ENCODE measurements around the gene ZBTB38. TPM values are rescaled to one million over a fixed set of nuclear protein-coding genes. Genes with fewer than 3 reads are reported as not detected.

ZBTB38 gene
- total RNA-seq, 1 donor from 2014 or later, result 9.3 TPM

DNA sequence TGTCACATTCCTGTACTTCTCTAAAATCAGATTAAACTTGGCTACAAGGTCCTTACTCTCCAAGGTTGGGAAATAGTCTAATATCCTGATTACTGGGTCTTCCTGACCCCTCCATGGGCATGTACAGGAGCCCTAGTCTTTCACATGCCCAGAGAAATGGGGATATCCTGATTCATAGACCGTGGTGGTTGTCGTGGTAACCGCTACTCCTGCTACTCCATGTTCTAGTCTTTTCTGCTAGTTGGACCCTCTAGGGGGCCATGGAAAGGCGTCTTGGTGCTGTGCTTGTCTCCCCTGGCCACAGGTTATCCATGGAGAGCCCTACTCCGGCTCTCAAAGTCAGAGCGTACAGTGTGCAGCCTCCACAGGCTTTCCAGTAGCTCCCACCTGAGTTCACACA lies 13.1 kb upstream of the ZBTB38 start:
- Mint-ChIP-seq H3K9me3 (ENCODE audit: unreplicated experiment) (peaks cover 1% of the 10 kb centered on the region), H3K27me3 (ENCODE audit: unreplicated experiment) (peaks cover 6% of the 10 kb centered on the region), H3K4me3 (ENCODE audit: unreplicated experiment) (peak overlapping the region; percentile 24), H3K4me1 (ENCODE audit: low read depth, unreplicated experiment) (peaks cover 10% of the 10 kb centered on the region), H3K36me3 (ENCODE audit: unreplicated experiment) (no peaks in the 10 kb centered on the region), H3K27ac (ENCODE audit: unreplicated experiment) (peak overlapping the region; percentile 88)
- TF ChIP-seq, protein P1, sequence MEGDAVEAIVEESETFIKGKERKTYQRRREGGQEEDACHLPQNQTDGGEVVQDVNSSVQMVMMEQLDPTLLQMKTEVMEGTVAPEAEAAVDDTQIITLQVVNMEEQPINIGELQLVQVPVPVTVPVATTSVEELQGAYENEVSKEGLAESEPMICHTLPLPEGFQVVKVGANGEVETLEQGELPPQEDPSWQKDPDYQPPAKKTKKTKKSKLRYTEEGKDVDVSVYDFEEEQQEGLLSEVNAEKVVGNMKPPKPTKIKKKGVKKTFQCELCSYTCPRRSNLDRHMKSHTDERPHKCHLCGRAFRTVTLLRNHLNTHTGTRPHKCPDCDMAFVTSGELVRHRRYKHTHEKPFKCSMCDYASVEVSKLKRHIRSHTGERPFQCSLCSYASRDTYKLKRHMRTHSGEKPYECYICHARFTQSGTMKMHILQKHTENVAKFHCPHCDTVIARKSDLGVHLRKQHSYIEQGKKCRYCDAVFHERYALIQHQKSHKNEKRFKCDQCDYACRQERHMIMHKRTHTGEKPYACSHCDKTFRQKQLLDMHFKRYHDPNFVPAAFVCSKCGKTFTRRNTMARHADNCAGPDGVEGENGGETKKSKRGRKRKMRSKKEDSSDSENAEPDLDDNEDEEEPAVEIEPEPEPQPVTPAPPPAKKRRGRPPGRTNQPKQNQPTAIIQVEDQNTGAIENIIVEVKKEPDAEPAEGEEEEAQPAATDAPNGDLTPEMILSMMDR (IDR thresholded peaks at IDR 0.05; ENCODE audit: partially characterized antibody, unreplicated experiment), result no peak
- peak; percentile 29 for DNase-seq

DNA sequence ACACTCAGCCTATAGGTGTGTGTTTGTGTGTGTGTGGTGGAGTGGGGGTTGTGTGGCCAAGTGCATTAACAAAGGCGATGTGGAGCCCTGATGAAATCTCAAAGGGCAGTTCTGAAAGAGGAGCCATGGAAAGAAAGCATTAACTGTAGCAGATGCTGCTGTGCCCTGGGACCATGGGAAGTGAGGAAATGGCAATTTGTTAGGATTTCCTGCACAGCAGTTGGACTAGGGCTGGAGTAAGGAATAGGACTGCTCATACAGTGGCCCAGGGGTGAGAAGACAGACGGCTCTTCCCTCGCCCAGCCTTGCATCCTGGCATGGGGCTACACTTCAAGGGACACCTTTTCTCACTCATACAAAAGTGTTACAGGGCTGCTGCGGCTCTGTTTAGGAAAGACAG lies 12.3 kb upstream of the ZBTB38 start:
- TF ChIP-seq, protein P1 (IDR thresholded peaks at IDR 0.05; ENCODE audit: partially characterized antibody, unreplicated experiment), result no peak

GRCh38 chr3:141360888-141361598 lies 7.3 kb upstream of the ZBTB38 start:
- Mint-ChIP-seq H3K27me3 (ENCODE audit: unreplicated experiment) (peaks cover 1% of the 10 kb centered on the region), H3K27ac (ENCODE audit: unreplicated experiment) (no peak overlapping the region), H3K4me1 (ENCODE audit: low read depth, unreplicated experiment) (peaks cover 3% of the 10 kb centered on the region), H3K4me3 (ENCODE audit: unreplicated experiment) (no peak overlapping the region), H3K9me3 (ENCODE audit: unreplicated experiment) (peaks cover 1% of the 10 kb centered on the region), H3K36me3 (ENCODE audit: unreplicated experiment) (no peaks in the 10 kb centered on the region)
- no peak for DNase-seq
- TF ChIP-seq, protein P1 (IDR thresholded peaks at IDR 0.05; ENCODE audit: partially characterized antibody, unreplicated experiment), result peak; percentile 49

More for the DNA sequence above, 12.3 kb upstream of the ZBTB38 start:
- peak overlapping the region; percentile 88 for H3K27ac Mint-ChIP-seq (ENCODE audit: unreplicated experiment)
- no peaks in the 10 kb centered on the region for H3K36me3 Mint-ChIP-seq (ENCODE audit: unreplicated experiment)
- peaks cover 1% of the 10 kb centered on the region for H3K9me3 Mint-ChIP-seq (ENCODE audit: unreplicated experiment)
- peaks cover 10% of the 10 kb centered on the region for H3K4me1 Mint-ChIP-seq (ENCODE audit: low read depth, unreplicated experiment)
- peaks cover 6% of the 10 kb centered on the region for H3K27me3 Mint-ChIP-seq (ENCODE audit: unreplicated experiment)
- peak overlapping the region; percentile 24 for H3K4me3 Mint-ChIP-seq (ENCODE audit: unreplicated experiment)
- DNase-seq, result peak; percentile 25

DNA sequence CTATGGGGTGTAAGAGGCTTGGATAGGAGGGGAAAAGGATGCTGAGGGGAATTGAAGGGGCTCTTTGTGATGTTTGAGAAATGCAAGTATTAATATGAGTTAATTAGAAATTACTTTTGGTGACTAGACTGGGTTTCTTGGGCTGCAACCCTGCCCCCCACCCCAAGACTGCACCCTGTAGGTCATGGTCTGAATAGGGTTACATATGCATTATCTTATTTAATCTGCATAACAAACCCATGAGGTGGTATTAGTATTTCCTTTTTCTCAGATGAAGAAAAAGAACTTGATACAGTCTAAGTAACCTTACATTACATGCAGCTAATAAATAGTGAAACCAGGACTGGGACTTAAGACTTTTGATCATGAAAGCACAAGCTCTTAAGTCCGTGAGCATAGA lies 5.6 kb upstream of the ZBTB38 start:
- H3K9me3 Mint-ChIP-seq (ENCODE audit: unreplicated experiment), result peaks cover 1% of the 10 kb centered on the region
- H3K4me1 Mint-ChIP-seq (ENCODE audit: low read depth, unreplicated experiment), result peaks cover 1% of the 10 kb centered on the region
- no peak overlapping the region for H3K4me3 Mint-ChIP-seq (ENCODE audit: unreplicated experiment)
- TF ChIP-seq, protein P1 (IDR thresholded peaks at IDR 0.05; ENCODE audit: partially characterized antibody, unreplicated experiment), result no peak
- peaks cover 1% of the 10 kb centered on the region for H3K27me3 Mint-ChIP-seq (ENCODE audit: unreplicated experiment)
- H3K27ac Mint-ChIP-seq (ENCODE audit: unreplicated experiment), result no peak overlapping the region
- H3K36me3 Mint-ChIP-seq (ENCODE audit: unreplicated experiment), result no peaks in the 10 kb centered on the region
- no peak for DNase-seq

DNA sequence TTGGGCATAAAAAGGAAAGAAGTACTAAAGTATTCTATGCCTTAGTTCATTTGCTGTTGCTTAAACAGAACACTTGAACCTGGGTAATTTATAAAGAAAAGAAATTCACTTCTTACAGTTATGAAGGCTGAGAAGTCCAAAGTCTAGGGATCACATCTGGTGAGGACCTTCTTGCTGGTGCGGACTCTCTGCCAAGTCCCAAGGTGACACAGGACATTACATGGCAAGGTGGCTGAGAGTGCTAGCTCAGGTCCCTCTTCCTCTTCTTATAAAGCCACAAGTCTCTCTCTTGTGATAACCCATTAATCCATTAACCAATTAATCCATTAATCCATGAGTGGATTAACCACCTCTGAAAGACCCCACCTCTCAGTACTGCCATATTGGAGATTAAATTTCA lies 3.1 kb upstream of the ZBTB38 start:
- Mint-ChIP-seq H3K36me3 (ENCODE audit: unreplicated experiment) (no peaks in the 10 kb centered on the region), H3K4me3 (ENCODE audit: unreplicated experiment) (no peak overlapping the region), H3K27me3 (ENCODE audit: unreplicated experiment) (no peaks in the 10 kb centered on the region), H3K9me3 (ENCODE audit: unreplicated experiment) (peaks cover under 1% of the 10 kb centered on the region), H3K27ac (ENCODE audit: unreplicated experiment) (no peak overlapping the region), H3K4me1 (ENCODE audit: low read depth, unreplicated experiment) (peaks cover 3% of the 10 kb centered on the region)
- TF ChIP-seq, protein P1 (IDR thresholded peaks at IDR 0.05; ENCODE audit: partially characterized antibody, unreplicated experiment), result no peak
- no peak for DNase-seq
